GM19463 (cell line): ENCODE results near the gene MARCHF10.

Source experiments
- ATAC-seq: cut with Tn5 transposase; IDR thresholded peaks from one replicate; pipeline ENCODE4 v1.9.1; 2021; ENCODE audit warnings: mild to moderate bottlenecking, moderate library complexity; ENCODE audit not compliant: unreplicated experiment

The MARCHF10 gene

DNA sequence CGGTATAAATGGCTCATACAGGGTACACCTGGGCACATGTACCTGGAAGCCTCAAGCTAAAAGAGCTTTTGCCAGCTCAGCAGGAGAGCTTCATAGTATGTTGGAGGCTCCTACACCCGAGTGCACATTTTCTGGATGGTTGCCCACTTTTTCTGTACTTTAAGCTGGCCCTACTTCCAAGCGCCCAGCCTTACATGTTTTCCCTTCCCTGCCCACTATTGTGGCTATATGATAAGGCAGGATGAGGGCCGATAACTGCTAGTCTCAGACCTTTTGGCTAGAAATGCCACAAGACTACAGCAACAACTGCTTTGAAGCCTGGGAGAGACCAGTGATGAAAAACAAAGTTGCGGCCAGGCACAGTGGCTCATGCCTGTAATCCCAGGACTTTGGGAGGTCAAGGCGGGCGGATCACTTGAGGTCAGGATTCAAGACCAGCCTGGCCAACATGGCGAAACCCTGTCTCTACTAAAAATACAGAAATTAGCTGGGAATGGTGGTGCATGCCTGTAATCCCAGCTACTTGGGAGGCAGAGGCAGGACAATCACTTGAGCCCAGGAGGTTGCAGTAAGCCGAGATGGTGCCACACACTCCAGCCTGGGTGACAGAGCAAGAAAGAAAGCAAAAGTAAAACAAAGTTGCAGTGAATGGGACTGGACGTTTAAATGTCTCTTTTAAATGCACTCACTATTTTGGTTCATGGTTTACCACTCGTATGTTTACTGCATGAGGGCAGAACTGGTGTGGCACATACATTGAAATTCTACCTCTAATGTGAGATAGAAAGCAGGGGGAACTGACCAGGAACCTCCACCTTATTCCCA, 14.2 kb upstream of the MARCHF10 start:
- no peak for ATAC-seq

DNA sequence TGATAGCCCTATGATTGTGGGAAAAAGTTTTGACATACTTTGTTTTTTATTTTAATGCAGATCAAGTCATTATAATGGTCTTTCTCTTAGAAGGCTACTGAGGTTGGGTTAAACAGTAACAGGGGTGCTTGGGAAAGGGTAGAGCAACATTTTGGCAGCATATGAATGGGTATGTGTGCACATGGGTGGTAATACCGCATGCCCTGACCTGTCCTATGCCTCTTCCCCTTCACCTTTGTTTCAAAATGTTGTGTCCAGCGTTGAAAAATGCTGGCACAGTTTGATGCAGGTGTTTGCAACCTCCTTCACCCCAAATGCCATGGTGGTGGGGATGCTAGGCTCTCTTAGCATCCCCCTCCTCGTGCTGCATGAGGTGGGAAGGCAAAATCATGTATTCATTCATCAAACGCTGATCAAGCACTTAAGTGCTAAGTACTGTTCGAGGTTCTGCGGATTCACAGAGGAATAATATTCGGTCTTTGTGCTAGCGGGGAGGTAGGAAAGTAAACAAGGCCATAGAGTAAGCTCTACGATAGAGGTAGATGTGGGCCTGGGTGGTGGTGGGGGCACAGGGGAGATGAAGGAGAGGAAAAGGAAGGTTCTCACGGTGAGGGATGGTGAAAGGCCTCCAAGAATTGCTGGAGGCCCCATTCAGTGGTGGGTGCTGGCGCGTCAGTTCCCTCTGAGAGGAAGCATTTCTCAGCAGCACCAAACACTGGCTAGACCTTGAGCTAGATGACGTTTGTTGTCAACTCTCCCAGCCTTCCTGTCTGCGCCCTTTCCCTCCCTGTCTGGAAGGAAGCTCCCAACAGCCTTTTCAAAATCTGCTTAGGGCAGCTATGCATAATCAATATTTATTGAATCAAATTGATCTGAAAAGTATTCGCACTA, 13.3 kb upstream of the MARCHF10 start:
- no peak for ATAC-seq

DNA sequence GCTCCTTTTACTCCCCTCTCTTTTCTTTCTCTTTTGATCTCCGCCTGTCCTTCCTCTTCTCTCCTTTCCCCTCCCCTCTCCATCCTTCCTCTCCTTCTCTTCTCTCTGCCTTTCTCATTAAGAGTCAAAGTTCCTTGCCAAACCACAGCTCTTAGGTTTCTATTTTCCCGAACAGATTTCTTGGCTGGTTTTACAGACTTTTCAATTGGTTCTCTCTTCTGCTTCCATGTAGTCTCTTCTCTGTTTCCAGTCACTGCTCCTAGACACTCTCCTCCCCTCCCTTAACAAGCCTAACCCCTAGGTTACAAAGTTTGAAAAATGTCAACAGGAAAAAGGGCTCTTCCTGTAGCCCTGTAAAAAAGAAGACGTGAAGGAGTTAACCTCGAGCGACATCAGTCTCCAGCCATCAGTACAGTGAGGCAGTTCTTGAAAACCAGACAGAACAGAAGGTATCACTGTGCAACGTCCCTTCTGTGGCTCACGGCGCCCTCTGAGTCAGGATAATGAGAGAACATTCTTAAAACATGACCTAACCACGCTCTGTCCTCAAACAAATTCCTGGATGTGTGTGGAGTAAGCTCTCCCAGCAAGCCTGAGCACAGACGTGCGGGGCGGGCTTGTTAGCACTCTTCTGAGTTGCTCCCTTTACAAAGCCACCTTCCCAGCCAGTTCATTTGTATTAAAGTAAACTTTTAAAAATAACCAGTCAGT, 11.6 kb upstream of the MARCHF10 start:
- no peak for ATAC-seq

DNA sequence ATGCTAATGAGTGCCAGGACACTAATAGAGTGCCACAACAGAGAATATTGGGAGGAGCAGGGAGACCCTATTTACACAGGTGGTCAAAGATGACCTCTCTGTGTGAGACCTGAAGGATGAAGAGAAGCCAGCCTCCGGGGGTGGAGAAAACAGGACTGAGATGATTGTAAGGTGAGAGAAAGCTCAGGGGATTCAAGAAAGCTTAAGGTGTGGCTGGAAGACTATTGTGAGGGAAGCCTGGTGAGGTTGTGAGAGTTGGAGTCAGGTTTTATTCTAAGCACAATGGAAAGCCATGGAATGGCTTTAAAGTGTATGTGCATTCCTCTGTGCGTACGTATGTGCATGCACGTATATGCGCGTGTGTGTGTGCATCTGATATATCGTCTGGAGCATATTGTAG, 10.4 kb upstream of the MARCHF10 start:
- no peak for ATAC-seq

DNA sequence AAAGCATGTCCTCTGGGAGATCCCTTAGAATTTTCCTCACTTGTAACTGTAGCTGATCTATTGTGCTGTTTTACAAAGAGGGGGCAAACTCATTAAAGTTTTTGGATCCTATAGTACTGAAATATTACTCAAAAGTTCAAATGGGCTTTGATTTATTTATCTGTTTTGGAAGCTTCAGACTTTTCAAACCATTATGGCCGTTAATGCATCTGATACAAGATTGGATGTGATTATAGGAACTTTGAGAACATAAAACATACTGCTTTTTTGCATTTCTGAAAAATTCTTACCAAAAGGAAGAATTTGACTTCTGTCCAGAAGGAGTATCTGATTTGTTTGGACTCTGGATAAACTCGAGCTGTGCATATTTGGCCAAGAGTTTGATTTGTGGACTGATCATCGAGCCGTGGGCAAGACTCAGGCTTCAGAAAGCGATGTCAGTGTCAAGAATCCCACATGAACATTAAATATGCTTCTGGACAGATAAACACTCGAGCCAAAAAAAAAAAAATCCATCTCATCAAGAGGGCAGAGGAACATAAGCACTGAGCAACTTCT, 8.2 kb upstream of the MARCHF10 start:
- no peak for ATAC-seq

DNA sequence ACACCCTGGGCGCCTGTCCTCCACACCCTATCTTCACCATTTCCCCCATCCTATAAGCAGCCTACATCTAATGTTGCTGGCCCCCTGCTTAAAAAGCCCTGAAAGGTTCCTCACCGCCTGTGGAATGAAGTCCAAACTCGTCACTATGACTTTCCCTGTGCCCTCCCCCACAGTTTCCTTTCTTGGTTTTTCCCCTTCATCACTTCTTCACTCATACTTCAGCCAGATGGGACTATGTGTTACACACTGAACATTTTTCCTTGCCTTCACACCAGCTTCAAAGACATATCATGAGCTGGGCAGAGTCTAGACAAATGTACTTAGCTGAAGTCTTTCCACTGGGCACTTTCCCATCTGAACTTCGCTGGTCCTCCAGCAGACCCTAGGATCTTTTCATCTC, 1.5 kb upstream of the MARCHF10 start:
- ATAC-seq, result no peak

DNA sequence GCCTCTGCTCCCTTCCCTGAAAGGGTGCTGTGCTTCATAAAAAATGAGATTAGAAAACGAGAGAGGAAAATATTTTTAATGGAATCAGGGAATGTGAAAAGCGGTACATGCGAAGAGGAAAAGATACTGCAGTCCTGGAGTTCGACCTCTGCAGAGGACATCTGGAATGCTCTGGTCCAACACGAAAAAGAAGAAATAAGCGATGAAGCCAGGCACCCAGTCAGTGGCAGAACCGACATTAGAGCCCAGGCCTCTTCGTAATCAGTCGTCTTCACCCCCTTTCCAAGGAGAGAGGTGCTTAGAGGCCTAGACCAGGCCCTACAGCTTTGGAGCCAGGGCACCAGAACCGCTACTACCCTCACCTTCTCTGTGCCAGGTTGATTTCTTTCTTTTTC, 459 bp upstream of the MARCHF10 start:
- no peak for ATAC-seq

DNA sequence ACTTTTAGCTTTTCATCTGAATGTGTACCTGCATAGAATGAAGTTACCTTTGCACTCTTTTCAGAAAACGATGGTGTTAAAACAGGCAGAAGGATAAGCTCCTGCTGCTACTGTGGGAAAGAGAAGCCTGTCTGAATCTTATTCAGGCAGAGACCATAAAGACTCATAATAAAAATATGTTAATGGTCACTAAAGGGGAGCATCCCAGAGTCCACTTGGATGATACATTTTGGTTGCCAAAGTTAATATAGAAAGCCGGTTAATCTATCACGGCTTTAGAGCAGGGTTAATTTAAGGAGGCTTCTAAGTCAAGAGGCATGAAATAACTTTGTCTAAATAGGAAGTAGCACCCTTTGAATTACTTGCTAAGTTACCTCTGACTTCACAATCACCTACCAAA, 2.9 kb downstream of the MARCHF10 start:
- ATAC-seq, result no peak

DNA sequence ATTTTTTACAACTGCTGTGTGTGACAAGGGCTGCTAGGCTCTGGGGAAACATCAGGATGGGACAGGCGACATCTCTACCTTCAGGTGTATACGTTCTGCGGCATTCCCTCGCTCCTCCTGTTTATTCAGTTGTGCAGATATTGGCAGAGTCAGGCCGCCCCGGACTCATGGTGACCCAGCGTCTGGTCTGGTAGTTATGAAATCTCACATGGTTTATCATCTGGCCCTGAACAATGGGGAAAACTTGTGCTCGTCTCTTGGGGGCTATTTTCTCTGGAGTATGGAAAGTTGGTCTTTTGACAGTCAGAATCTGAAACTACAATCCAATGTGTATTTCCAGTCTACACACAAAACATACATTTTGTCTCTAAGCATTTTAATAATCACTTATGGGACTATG, 3.3 kb downstream of the MARCHF10 start:
- ATAC-seq, result no peak

DNA sequence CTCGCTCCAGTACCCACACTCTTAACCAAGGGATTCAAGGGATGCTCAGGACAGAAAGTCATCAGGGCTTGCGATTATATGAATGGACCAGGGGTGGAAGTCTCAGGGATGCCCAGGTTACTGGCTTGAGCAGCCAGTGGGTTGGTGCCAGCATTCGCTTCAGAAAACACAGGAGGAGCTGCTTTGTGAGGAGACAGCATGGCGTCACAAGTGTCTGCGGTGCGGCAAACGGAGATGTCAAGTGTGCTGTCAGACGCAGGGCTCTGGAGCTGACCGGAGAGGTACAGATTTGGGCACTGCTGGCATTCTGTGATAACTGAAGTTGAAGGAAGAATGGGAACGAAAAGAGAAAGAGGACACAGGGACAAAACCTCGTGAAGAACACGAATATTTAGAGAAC, 4.1 kb downstream of the MARCHF10 start:
- ATAC-seq, result no peak

DNA sequence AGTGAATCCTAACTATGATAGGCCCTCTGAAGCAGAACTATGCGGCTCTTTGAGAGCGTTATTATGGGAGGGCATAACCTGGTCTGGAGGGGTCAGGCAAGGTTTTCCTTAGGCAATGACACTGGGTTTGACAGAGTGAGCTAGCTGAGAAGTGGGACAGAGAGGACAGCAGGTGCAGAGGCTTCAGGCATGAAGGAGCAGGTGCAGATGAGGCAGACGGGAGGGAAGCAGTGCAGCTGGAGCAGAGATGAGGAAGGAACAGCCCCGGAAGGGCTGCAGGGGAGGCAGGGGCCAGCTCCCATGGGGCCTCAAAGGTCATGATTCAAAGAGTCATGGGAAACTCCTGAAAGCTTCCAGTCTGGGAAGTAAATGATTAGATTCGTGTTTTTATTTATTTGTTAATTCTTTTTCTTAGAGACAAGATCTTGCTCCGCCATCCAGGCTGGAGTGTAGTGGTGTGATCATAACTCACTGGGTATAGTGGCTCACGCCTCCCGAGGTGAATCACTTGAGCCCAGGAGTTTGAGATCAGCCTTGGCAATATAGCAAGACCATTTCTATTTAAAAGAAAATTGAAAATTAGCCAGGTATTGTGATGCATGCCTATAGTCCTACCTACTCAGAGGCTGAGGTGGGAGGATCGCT, 5.4 kb downstream of the MARCHF10 start:
- no peak for ATAC-seq

DNA sequence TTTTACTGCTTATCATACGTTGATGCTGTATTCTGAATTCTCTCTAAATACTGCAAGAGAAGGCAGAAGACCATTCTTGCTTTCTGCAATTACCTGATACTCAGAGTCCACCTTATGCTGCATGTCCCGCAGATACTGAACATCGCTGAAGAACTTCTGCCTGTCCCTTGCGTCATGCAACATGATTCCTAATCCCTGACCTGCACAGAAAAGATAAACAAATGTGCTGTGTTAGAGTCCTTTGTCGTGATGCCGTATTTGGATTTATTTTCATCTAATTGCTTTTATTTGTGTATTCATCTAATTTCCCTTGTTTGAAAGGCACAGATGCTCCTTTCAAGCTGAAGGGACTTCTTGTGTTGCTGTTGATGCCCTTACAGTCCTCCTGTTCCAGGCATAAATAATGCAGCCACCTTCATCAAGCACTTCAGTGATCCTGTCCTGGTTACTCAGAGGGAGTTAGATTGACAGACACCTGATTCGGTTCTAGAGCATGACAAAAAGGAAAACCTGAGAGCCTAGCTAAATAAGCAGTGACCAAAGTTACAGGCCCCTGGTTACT, 6.5 kb downstream of the MARCHF10 start:
- ATAC-seq, result no peak

DNA sequence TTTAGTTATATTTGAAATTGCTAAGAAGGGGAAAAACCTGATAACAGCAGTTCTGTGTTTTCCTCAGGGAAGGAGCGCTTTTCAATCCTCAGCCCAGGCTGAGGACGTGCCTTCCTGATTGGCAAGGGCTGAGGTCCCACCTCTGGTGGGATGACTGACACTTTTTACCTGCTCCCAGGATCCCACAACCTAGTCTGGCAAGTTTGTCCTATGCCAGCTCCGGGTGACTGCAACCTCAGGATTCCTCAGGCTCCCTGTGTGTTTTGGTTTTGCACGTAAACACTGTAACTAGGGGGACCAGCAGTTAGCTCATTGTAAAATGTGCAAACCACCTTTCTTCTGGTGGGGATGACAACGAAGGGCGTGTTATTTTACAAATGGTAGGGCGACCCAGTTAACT, 7.5 kb downstream of the MARCHF10 start:
- ATAC-seq, result no peak

DNA sequence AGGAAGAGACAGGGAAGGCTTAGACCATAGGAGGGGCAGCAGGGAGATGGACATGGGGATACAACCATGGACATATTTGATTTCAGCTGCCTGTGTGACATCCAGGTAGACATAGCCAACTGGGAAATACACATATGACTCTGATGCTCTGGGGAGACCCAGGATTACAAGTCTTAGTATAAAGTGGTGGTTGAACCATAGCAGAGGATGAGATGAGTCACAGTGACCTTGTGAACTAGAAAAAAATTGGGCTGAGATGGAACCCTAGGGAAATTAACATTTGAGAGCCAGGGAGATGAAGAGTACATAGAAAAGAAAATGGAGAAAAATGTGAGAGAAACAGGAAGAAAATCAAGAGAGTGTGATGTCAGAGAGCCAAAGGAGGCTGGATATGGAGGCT, 10.2 kb downstream of the MARCHF10 start:
- no peak for ATAC-seq

DNA sequence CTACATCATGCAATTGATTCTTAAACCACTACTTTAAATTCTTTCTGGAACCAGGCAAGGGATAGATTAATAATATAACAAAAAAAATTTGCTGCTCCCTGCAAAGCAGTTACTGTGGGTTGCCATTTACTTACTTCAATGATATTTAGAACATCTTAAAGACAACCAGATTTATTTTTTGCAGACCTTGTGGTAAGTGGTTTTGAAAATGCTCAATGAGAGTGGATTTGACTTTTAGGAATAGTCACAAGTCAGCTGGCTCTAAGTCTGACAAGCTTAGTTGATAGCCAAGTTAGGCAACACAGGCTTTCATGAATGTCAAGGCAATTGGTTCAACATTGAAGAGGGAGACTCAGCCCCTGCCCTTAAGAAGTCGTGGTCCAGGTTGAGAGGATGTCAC, 11.8 kb downstream of the MARCHF10 start:
- ATAC-seq, result no peak

DNA sequence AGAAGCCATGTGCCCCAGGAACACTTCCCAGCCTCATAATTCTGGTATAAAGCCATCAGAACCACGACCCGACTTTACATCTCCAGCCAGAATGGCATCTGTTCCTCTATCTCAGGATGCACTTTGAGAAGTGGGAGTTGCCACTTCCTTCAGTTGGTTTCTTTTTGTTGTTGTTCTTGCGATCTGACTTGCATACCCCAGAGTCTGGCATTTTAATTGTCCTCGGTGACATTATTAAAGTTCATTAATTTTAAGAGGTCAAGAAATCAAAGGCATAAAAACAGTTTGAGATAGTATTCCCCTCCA, 13.5 kb downstream of the MARCHF10 start:
- ATAC-seq, result no peak

DNA sequence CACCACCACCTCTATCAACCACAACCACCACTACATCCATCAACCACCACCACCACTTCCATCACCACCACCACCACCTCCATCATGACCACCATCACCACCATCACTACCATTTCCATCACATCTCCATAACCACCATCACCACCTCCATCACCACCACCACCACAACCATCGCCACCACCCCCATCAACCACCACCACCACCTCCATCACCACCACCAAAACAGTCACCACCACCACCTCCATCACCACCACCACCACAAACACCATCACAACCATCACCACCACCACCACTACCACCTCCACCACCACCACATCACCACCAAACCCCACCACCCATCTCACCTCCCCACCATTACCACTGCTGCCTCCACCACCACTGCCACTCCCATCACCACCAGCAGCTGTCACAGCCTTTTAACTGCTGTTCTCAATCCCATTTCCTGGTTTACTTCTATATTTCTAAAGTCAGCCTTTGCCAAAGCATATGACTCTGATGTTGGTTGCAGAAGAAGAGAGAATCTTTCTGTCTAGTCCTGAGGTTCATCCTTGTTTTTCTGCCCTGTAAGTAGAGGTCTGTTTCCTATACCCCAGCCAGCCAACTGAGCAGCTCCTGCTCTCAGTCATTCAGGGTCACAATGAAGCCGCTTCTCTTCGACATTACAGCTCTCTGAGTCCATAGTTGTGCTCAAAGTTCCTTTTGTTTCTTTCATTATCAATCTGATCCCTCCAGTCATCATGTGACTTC, 14.0 kb downstream of the MARCHF10 start:
- no peak for ATAC-seq

DNA sequence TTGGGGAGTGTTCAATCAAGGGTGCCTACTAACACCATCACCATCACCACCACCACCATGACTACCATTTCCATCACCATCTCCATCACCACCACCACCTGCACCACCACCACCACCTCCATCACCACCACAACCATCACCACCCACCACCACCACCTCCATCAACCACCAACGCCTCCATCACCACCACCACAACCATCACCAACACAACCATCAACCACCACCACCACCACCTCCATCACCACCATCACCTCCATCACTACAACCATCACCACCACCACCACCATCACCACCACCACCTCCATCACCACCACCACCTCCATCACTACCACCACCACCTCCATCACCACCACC, 15.7 kb downstream of the MARCHF10 start:
- ATAC-seq, result no peak

DNA sequence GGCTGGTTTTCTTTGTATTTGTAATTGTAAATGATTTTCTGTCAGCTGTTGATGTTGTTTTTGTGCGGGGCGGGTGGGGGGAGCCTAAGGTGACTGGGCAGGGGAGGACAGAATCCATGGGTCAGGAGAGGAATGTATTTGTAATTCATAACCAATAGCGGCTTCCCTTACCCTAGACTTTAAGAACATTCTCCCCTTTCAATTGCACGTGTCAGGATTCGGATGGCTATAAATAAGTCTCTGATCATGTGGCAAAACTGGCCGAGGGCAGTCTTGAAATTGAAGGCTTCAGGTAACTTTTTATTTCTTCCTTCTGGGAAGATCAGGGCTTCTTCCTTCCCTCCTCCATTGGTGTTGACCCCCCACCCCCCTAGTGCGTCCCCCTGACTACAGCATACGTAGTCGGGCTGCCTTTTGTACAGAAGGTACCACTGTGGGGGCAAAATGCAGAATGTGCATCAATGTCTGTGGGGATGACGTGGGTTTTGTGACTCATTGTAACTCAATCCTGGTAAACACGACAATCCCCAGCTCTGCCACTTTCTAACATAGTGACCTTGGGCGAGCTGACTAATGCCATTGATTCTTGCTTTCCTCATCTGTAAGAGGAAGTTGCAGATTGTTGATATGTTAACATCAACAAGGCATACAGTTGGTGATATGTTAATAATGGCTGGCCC, 16.2 kb downstream of the MARCHF10 start:
- ATAC-seq, result no peak
